ENCODE data around the gene TMEM141.
"Not testable (repeated sequence)": the region's sequence is repeated elsewhere in the genome, so short reads cannot be mapped to it uniquely, and the experiment has no call there.

Gene TMEM141

GRCh38 chr9:136755302-136756133, 35.6 kb upstream of the TMEM141 start:
- not testable (repeated sequence) for DNase-seq (ENCODE audit: low spot score)

- no peak for DNase-seq (ENCODE audit: low spot score)
Observed at GRCh38 chr9:136756134-136756438, 35.1 kb upstream of the TMEM141 start.

GRCh38 chr9:136756836-136757235, 34.3 kb upstream of the TMEM141 start:
- no peak for DNase-seq (ENCODE audit: low spot score)

- DNase-seq (ENCODE audit: low spot score), result no peak
Observed at GRCh38 chr9:136757328-136757727, 33.8 kb upstream of the TMEM141 start.

- DNase-seq (ENCODE audit: low spot score), result no peak
Observed at GRCh38 chr9:136757751-136758140, 33.4 kb upstream of the TMEM141 start.

GRCh38 chr9:136759001-136759400, 32.1 kb upstream of the TMEM141 start:
- no peak for DNase-seq (ENCODE audit: low spot score)

GRCh38 chr9:136759436-136760325, 31.5 kb upstream of the TMEM141 start:
- no peak for DNase-seq (ENCODE audit: low spot score)

- no peak for DNase-seq (ENCODE audit: low spot score)
Observed at GRCh38 chr9:136760424-136760823, 30.7 kb upstream of the TMEM141 start.

GRCh38 chr9:136760834-136761544, 30.2 kb upstream of the TMEM141 start:
- DNase-seq (ENCODE audit: low spot score), result not testable (repeated sequence)

GRCh38 chr9:136761545-136761981, 29.6 kb upstream of the TMEM141 start:
- no peak for DNase-seq (ENCODE audit: low spot score)

- DNase-seq (ENCODE audit: low spot score), result no peak
Observed at GRCh38 chr9:136762221-136762691, 28.9 kb upstream of the TMEM141 start.

GRCh38 chr9:136762915-136763648, 28.1 kb upstream of the TMEM141 start:
- peak; percentile 15 for DNase-seq (ENCODE audit: low spot score)

- DNase-seq (ENCODE audit: low spot score), result no peak
Observed at GRCh38 chr9:136763649-136764035, 27.5 kb upstream of the TMEM141 start.

- no peak for DNase-seq (ENCODE audit: low spot score)
Observed at GRCh38 chr9:136764301-136764891, 26.7 kb upstream of the TMEM141 start, which contains the start of gene LCN15. TSS of gene LCN15 (minus strand) at chr9:136764518. CDS start at chr9:136764488, 30 bp downstream.

GRCh38 chr9:136765041-136765440, 26.1 kb upstream of the TMEM141 start:
- no peak for DNase-seq (ENCODE audit: low spot score)

- DNase-seq (ENCODE audit: low spot score), result not testable (repeated sequence)
Observed at GRCh38 chr9:136765745-136766409, 25.3 kb upstream of the TMEM141 start.

GRCh38 chr9:136766410-136767120, 24.6 kb upstream of the TMEM141 start:
- DNase-seq (ENCODE audit: low spot score), result not testable (repeated sequence)

- no peak for DNase-seq (ENCODE audit: low spot score)
Observed at GRCh38 chr9:136769710-136770191, 21.4 kb upstream of the TMEM141 start.

GRCh38 chr9:136771907-136772415, 19.2 kb upstream of the TMEM141 start:
- DNase-seq (ENCODE audit: low spot score), result no peak
